Vagina (tissue), 2 donors: Measurements from ENCODE around the gene GLYATL1. TPM values are rescaled to one million over a fixed set of nuclear protein-coding genes. Genes with fewer than 3 reads are reported as not detected.

Experiments
- DNase-seq, 2 donors: peaks; one replicate each; pipeline ENCODE4 v3.0.0-alpha.2; 2017; ENCODE audit errors: extremely low spot score in 2 of 2
- H3K27ac ChIP-seq: fragments of 200-600 bp; sonication (generic); one replicate; pipeline ENCODE4 v1.5.1; 2019
- H3K27me3 ChIP-seq: fragments of 200-600 bp; sonication (generic); one replicate; pipeline ENCODE4 v1.5.1; 2019
- H3K36me3 ChIP-seq, 2 donors: fragments of 200-600 bp; sonication (generic); one replicate each; pipeline ENCODE4 v1.5.1; 2017 to 2019
- H3K4me1 ChIP-seq: fragments of 200-600 bp; sonication (generic); one replicate; pipeline ENCODE4 v1.5.1; 2019
- H3K4me3 ChIP-seq, 2 donors: fragments of 200-600 bp; sonication (generic); 1 replicate in 1 of 2; 2 replicates in 1 of 2; pipeline ENCODE4 v1.5.1; 2016 to 2019
- H3K9me3 ChIP-seq: fragments of 200-600 bp; sonication (generic); one replicate; pipeline ENCODE4 v1.5.1; 2019
- CTCF ChIP-seq, 3 experiments: fragments of 450-650 bp in 2 of 3; fragments of 200-600 bp in 1 of 3; sonication (generic) in 1 of 3; IDR thresholded peaks; one replicate each; pipeline ENCODE4 v1.5.1; 2017 to 2019; ENCODE audit warnings: antibody characterized with exemption in 3 of 3, mild to moderate bottlenecking in 2 of 3, moderate library complexity in 2 of 3
- POLR2A ChIP-seq, 2 donors: fragments of 450-650 bp; IDR thresholded peaks; one replicate each; pipeline ENCODE4 v1.6.1; 2017; ENCODE audit warnings: antibody characterized with exemption in 2 of 2, mild to moderate bottlenecking in 2 of 2, moderate library complexity in 2 of 2
- POLR2AphosphoS5 ChIP-seq, 2 donors: sonication (generic); formaldehyde crosslinking; IDR thresholded peaks; one replicate each; pipeline ENCODE4 v1.9.0; 2017; ENCODE audit warnings: antibody characterized with exemption in 2 of 2, mild to moderate bottlenecking in 2 of 2, low read depth in 1 of 2; ENCODE audit not compliant: insufficient read depth in 1 of 2
- intact Hi-C: fragments of 100-400 bp; cut with DNase I; formaldehyde crosslinking; loops from one replicate; pipeline ENCODE4 v1.15.1; 2023
- total RNA-seq: library from RNA; depleted of rRNA; stranded (reverse); fragments of >200 nt; gene quantifications from one replicate; pipeline ENCODE4 v1.2.3, GENCODE V29; 2016

GLYATL1 gene
- total RNA-seq, 1 donor from 2014 or later = not detected

GRCh38 chr11:58919980-58920379 is 19.3 kb upstream of the GLYATL1 start:
- H3K27me3 ChIP-seq = no peaks in the 10 kb centered on the region
- no peak for TF ChIP-seq CTCF (IDR thresholded peaks at IDR 0.05)
- no peak for TF ChIP-seq POLR2A (IDR thresholded peaks at IDR 0.05)
- TF ChIP-seq POLR2AphosphoS5 (IDR thresholded peaks at IDR 0.05; ENCODE audit: insufficient read depth in 1 of 2, low read depth in 1 of 2) = no peak
- intact Hi-C loops = loop anchor here (10.0 kb wide), 1 partner anchor 785 kb away; no protein-coding TSS in a partner anchor
- H3K27ac ChIP-seq = no peak overlapping the region
- no peaks in the 10 kb centered on the region for H3K36me3 ChIP-seq
- DNase-seq = no peak
- no peaks in the 10 kb centered on the region for H3K9me3 ChIP-seq
- H3K4me1 ChIP-seq = no peaks in the 10 kb centered on the region
- no peak overlapping the region for H3K4me3 ChIP-seq

- Histone ChIP-seq H3K4me3 (no peak overlapping the region), H3K9me3 (no peaks in the 10 kb centered on the region), H3K27ac (no peak overlapping the region), H3K36me3 (no peaks in the 10 kb centered on the region), H3K4me1 (no peaks in the 10 kb centered on the region), H3K27me3 (no peaks in the 10 kb centered on the region)
- TF ChIP-seq POLR2AphosphoS5 (IDR thresholded peaks at IDR 0.05; ENCODE audit: insufficient read depth in 1 of 2, low read depth in 1 of 2) (no peak), POLR2A (IDR thresholded peaks at IDR 0.05) (no peak), CTCF (IDR thresholded peaks at IDR 0.05) (no peak)
- DNase-seq = no peak
- intact Hi-C loops = no loop called here
These were observed 17.4 kb upstream of the GLYATL1 start for GRCh38 chr11:58921778-58922390.

- no peaks in the 10 kb centered on the region for H3K4me1 ChIP-seq
- no peak overlapping the region for H3K4me3 ChIP-seq
- H3K27me3 ChIP-seq = no peaks in the 10 kb centered on the region
- TF ChIP-seq POLR2A (IDR thresholded peaks at IDR 0.05) = no peak
- TF ChIP-seq CTCF (IDR thresholded peaks at IDR 0.05) = no peak
- TF ChIP-seq POLR2AphosphoS5 (IDR thresholded peaks at IDR 0.05; ENCODE audit: insufficient read depth in 1 of 2, low read depth in 1 of 2) = no peak
- no peaks in the 10 kb centered on the region for H3K9me3 ChIP-seq
- no peak overlapping the region for H3K27ac ChIP-seq
- no peaks in the 10 kb centered on the region for H3K36me3 ChIP-seq
- DNase-seq = no peak
- intact Hi-C loops = no loop called here
These were observed 16.8 kb upstream of the GLYATL1 start for GRCh38 chr11:58922479-58922878.

- Histone ChIP-seq H3K4me3 (no peak overlapping the region), H3K27me3 (no peaks in the 10 kb centered on the region), H3K9me3 (no peaks in the 10 kb centered on the region), H3K36me3 (no peaks in the 10 kb centered on the region), H3K4me1 (no peaks in the 10 kb centered on the region), H3K27ac (no peak overlapping the region)
- TF ChIP-seq CTCF (IDR thresholded peaks at IDR 0.05) = no peak
- TF ChIP-seq POLR2AphosphoS5 (IDR thresholded peaks at IDR 0.05; ENCODE audit: insufficient read depth in 1 of 2, low read depth in 1 of 2) = no peak
- no peak for TF ChIP-seq POLR2A (IDR thresholded peaks at IDR 0.05)
- intact Hi-C loops = no loop called here
- DNase-seq = no peak
These were observed 15.9 kb upstream of the GLYATL1 start for GRCh38 chr11:58923300-58923788.

- H3K9me3 ChIP-seq = no peaks in the 10 kb centered on the region
- no peaks in the 10 kb centered on the region for H3K27me3 ChIP-seq
- TF ChIP-seq POLR2A (IDR thresholded peaks at IDR 0.05) (no peak), CTCF (IDR thresholded peaks at IDR 0.05) (no peak), POLR2AphosphoS5 (IDR thresholded peaks at IDR 0.05; ENCODE audit: insufficient read depth in 1 of 2, low read depth in 1 of 2) (no peak)
- no peak overlapping the region for H3K27ac ChIP-seq
- no peaks in the 10 kb centered on the region for H3K36me3 ChIP-seq
- intact Hi-C loops = no loop called here
- no peaks in the 10 kb centered on the region for H3K4me1 ChIP-seq
- no peak for DNase-seq
- no peak overlapping the region for H3K4me3 ChIP-seq
These were observed 15.1 kb upstream of the GLYATL1 start for GRCh38 chr11:58924230-58924629.
